Right atrium auricular region (tissue), 2 donors: Measurements from ENCODE around the gene CDK14. TPM values are rescaled to one million over a fixed set of nuclear protein-coding genes. Genes with fewer than 3 reads are reported as not detected.

Experiments
- DNase-seq: peaks from one replicate; pipeline ENCODE4 v3.0.0-alpha.2; 2019; ENCODE audit warnings: low spot score
- H3K27ac ChIP-seq, 2 donors: fragments of 200-600 bp; sonication (generic); 1 replicate in 1 of 2; 2 replicates in 1 of 2; pipeline ENCODE4 v1.5.1; 2016 to 2019
- H3K27me3 ChIP-seq, 2 donors: fragments of 200-600 bp; sonication (generic); one replicate each; pipeline versions ENCODE4 v1.5.1 to v1.6.0; 2017 to 2019
- H3K36me3 ChIP-seq: fragments of 200-600 bp; sonication (generic); one replicate; pipeline ENCODE4 v1.5.1; 2016
- H3K4me1 ChIP-seq, 2 donors: fragments of 200-600 bp; sonication (generic); one replicate each; pipeline versions ENCODE4 v1.5.1 to v1.6.0; 2017 to 2019
- H3K4me3 ChIP-seq, 2 donors: fragments of 200-600 bp; sonication (generic); 1 replicate in 1 of 2; 2 replicates in 1 of 2; pipeline ENCODE4 v1.5.1; 2017 to 2019; ENCODE audit warnings: mild to moderate bottlenecking in 1 of 2, moderate library complexity in 1 of 2
- H3K9me3 ChIP-seq, 2 donors: fragments of 200-600 bp; sonication (generic); one replicate each; pipeline ENCODE4 v1.5.1; 2019
- total RNA-seq, 2 donors: library from RNA; depleted of rRNA; stranded (reverse); fragments of >200 nt; gene quantifications; one replicate each; pipeline ENCODE4 v1.1.0, GENCODE V29; 2016
- TF ChIP-seq, protein P1 (sequence below), 2 donors: fragments of 200-600 bp; sonication (generic); IDR thresholded peaks; one replicate each; pipeline ENCODE4 v1.5.1; 2019; ENCODE audit warnings: antibody characterized with exemption in 2 of 2

CDK14 gene
- total RNA-seq, 2 donors from 2014 or later = 21.5 to 37.9 TPM

DNA sequence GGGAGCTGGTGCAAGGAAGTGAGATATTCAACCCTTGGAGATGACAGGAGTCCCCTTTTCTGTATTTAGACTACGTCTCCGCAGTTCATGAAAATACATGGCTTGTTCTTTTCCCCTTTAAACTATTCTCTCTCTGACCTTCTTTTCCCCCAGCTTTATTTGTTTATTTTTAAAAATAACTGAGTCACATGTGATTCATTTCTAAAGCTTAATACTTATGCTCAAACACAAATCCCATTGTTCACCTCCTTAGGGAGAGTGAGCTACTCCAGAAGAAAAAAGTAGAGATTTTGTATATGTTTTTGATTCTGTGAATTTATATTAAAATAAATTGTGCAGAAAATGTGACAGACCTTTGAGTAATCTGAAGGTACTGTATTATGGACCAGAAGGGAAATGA, 632.2 kb downstream of the CDK14 start:
- no peaks in the 10 kb centered on the region for H3K27me3 ChIP-seq
- no peak overlapping the region for H3K4me3 ChIP-seq
- H3K36me3 ChIP-seq = no peaks in the 10 kb centered on the region
- H3K27ac ChIP-seq = no peak overlapping the region
- H3K9me3 ChIP-seq = no peaks in the 10 kb centered on the region
- TF ChIP-seq, protein P1, sequence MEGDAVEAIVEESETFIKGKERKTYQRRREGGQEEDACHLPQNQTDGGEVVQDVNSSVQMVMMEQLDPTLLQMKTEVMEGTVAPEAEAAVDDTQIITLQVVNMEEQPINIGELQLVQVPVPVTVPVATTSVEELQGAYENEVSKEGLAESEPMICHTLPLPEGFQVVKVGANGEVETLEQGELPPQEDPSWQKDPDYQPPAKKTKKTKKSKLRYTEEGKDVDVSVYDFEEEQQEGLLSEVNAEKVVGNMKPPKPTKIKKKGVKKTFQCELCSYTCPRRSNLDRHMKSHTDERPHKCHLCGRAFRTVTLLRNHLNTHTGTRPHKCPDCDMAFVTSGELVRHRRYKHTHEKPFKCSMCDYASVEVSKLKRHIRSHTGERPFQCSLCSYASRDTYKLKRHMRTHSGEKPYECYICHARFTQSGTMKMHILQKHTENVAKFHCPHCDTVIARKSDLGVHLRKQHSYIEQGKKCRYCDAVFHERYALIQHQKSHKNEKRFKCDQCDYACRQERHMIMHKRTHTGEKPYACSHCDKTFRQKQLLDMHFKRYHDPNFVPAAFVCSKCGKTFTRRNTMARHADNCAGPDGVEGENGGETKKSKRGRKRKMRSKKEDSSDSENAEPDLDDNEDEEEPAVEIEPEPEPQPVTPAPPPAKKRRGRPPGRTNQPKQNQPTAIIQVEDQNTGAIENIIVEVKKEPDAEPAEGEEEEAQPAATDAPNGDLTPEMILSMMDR (IDR thresholded peaks at IDR 0.05) = no peak
- no peak for DNase-seq
- H3K4me1 ChIP-seq = no peaks in the 10 kb centered on the region

DNA sequence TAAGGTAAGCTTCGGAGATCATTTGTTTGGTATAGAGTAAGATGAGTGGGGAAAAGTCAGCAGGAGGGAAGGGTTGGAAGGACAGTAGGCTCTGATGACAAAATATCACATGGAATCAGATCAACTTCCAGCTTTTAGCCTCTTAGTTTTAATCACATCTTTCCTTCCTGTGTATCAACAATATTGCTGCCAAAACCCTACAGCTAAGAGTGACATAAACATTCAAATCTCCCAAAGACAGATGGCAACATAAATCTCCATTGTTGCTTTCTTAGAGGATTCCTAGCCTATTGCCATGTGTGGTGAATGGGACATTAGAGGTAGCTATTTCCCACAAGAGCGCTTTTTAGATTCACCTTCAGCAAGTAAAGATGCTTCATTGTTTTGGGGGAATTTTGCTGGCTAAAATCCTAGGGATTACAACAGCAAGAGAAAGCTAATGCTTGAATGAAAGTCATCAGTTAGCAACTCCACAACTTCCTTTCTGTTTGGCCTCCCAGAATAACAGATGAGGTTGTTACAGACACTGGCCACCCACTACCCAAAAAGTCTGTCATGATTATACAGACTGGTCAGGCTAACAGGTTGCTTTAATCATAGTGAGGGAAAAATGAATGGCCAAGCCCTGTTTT, 632.9 kb downstream of the CDK14 start:
- Histone ChIP-seq H3K4me3 (no peak overlapping the region), H3K27me3 (no peaks in the 10 kb centered on the region), H3K27ac (no peak overlapping the region), H3K36me3 (no peaks in the 10 kb centered on the region), H3K9me3 (no peaks in the 10 kb centered on the region), H3K4me1 (no peaks in the 10 kb centered on the region)
- TF ChIP-seq, protein P1 (IDR thresholded peaks at IDR 0.05) = no peak
- no peak for DNase-seq

DNA sequence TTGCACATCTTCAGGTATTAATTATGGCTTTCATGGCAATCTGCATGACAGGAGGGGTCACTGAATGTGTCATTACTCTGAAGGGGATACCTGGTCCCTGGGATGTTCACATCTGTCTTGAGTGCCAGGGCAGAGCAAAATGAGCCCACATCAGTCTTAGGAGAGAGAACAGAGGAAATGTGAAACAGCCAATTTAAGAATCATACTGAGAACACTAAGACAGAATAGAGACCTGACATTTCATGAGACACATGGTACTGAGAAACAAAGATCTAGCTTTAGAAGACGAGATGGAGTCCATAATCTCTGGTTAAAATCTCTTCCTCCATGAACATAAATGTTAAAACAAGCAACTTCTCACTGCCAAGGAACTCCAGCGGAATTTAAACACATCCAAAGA, 634.0 kb downstream of the CDK14 start:
- DNase-seq = no peak
- Histone ChIP-seq H3K27me3 (no peaks in the 10 kb centered on the region), H3K36me3 (no peaks in the 10 kb centered on the region), H3K4me1 (no peaks in the 10 kb centered on the region), H3K27ac (no peak overlapping the region), H3K4me3 (no peak overlapping the region), H3K9me3 (no peaks in the 10 kb centered on the region)
- TF ChIP-seq, protein P1 (IDR thresholded peaks at IDR 0.05) = no peak

DNA sequence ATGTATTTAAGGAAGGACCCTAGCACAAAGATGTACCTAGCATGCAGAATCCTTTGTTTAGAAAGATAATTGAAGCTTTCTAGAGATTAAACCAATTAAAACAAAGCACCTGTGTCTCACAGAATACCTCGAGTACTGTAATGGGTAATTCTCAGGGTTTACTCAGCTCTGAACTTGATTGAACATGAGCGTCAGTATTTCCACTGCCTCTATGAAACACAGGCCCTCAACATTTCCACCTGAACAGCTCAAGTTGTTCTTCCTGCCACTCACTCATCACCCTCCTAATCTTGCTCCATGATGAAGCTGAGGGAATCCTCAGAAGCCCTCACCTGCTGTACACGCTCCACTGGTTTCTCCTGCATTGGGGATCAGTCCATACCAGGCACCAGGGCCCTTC, 634.4 kb downstream of the CDK14 start:
- TF ChIP-seq, protein P1 (IDR thresholded peaks at IDR 0.05) = no peak
- no peaks in the 10 kb centered on the region for H3K9me3 ChIP-seq
- H3K4me1 ChIP-seq = no peaks in the 10 kb centered on the region
- no peak for DNase-seq
- no peak overlapping the region for H3K4me3 ChIP-seq
- H3K27ac ChIP-seq = no peak overlapping the region
- no peaks in the 10 kb centered on the region for H3K36me3 ChIP-seq
- no peaks in the 10 kb centered on the region for H3K27me3 ChIP-seq

DNA sequence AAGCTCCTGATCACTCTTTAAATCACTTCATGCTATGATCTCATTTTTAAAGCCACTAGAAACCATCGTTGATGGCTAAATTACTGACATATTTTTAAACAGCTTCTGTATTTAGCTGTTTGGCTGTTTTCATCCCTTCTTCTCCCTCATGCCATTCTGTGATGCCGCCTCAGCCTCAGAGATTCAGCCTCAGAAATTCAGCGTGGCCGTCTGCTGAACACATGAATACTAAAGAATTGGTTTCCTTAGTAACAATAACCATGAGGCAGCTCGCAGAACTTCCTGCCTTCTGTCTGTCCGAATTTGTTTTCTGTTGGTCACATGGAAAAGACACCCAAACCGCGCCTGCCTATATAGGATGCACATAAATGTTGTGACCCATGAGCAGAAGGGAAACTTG, 637.1 kb downstream of the CDK14 start:
- no peaks in the 10 kb centered on the region for H3K4me1 ChIP-seq

More for the DNA sequence above, 637.1 kb downstream of the CDK14 start:
- DNase-seq = no peak
- H3K27ac ChIP-seq = no peak overlapping the region
- TF ChIP-seq, protein P1 (IDR thresholded peaks at IDR 0.05) = no peak
- no peak overlapping the region for H3K4me3 ChIP-seq
- H3K36me3 ChIP-seq = no peaks in the 10 kb centered on the region
- no peaks in the 10 kb centered on the region for H3K27me3 ChIP-seq
- H3K9me3 ChIP-seq = no peaks in the 10 kb centered on the region
